GM23338 (cell line): ENCODE results near the gene HLA-DPB1.

Experiments
- CTCF ChIP-seq, 2 experiments: fragments of 200-600 bp in 1 of 2; sonication (generic) in 1 of 2; conservative IDR thresholded peaks; 2 replicates each; pipeline versions ENCODE4 v1.5.1 to v1.6.1; 2016 to 2017; ENCODE audit warnings: antibody characterized with exemption in 2 of 2, low read depth in 2 of 2, mild to moderate bottlenecking in 2 of 2, moderate library complexity in 1 of 2
- ETS1 ChIP-seq: IDR thresholded peaks from 2 replicates; pipeline ENCODE4 v1.6.1; 2016; ENCODE audit warnings: antibody characterized with exemption
- EZH2 ChIP-seq: fragments of 200-600 bp; sonication (generic); IDR thresholded peaks from one replicate; pipeline ENCODE4 v1.8.0; 2017; ENCODE audit warnings: antibody characterized with exemption, mild to moderate bottlenecking, low read depth; ENCODE audit not compliant: unreplicated experiment
- EZH2phosphoT487 ChIP-seq: fragments of 200-600 bp; sonication (generic); IDR thresholded peaks from one replicate; pipeline ENCODE4 v1.8.1; 2018; ENCODE audit warnings: antibody characterized with exemption; ENCODE audit not compliant: unreplicated experiment
- JUNB ChIP-seq: IDR thresholded peaks from one replicate; pipeline ENCODE4 v1.6.1; 2016; ENCODE audit warnings: antibody characterized with exemption; ENCODE audit not compliant: unreplicated experiment

GRCh38 chr6:33075208-33075567 lies 602 bp upstream of the HLA-DPB1 start:
- TF ChIP-seq CTCF (conservative IDR thresholded peaks at IDR 0.05; ENCODE audit: low read depth in 2 of 2) (no peak), EZH2 (no peak), ETS1 (no peak), EZH2phosphoT487 (no peak), JUNB (no peak)
